GM21390 (cell line): ENCODE results near the gene DKC1.
"Not testable (repeated sequence)": the region's sequence is repeated elsewhere in the genome, so short reads cannot be mapped to it uniquely, and the experiment has no call there.

Experiments
- ATAC-seq: cut with Tn5 transposase; IDR thresholded peaks from one replicate; pipeline ENCODE4 v1.9.1; 2021; ENCODE audit not compliant: unreplicated experiment

The DKC1 gene

GRCh38 chrX:154785716-154786115 is 23.1 kb downstream of the DKC1 start:
- no peak for ATAC-seq

GRCh38 chrX:154791467-154791866 is 28.8 kb downstream of the DKC1 start:
- no peak for ATAC-seq

GRCh38 chrX:154791939-154792338 is 29.3 kb downstream of the DKC1 start:
- ATAC-seq: no peak

GRCh38 chrX:154793084-154793795 is 30.6 kb downstream of the DKC1 start:
- ATAC-seq: no peak

DNA sequence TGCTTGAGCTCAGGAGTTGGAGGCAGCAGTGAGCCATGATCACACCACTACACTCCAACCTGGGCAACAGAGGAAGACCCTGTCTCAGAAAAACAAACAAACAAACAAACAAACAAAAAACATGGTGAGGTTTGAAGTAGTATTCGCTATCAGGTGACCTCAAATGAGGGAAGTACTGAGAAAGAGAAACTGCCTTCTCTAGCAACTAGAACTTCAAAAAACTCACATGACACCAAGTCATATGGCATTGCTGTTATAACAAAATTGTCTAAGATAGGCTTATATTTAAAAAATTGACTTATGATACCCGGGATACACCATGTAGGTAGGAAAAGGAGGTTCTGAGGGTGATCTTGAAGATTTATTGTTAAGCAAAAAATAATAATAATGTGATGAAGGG is 32.4 kb downstream of the DKC1 start:
- ATAC-seq: no peak

- ATAC-seq: no peak
Observed at GRCh38 chrX:154797006-154797405, 34.3 kb downstream of the DKC1 start.

DNA sequence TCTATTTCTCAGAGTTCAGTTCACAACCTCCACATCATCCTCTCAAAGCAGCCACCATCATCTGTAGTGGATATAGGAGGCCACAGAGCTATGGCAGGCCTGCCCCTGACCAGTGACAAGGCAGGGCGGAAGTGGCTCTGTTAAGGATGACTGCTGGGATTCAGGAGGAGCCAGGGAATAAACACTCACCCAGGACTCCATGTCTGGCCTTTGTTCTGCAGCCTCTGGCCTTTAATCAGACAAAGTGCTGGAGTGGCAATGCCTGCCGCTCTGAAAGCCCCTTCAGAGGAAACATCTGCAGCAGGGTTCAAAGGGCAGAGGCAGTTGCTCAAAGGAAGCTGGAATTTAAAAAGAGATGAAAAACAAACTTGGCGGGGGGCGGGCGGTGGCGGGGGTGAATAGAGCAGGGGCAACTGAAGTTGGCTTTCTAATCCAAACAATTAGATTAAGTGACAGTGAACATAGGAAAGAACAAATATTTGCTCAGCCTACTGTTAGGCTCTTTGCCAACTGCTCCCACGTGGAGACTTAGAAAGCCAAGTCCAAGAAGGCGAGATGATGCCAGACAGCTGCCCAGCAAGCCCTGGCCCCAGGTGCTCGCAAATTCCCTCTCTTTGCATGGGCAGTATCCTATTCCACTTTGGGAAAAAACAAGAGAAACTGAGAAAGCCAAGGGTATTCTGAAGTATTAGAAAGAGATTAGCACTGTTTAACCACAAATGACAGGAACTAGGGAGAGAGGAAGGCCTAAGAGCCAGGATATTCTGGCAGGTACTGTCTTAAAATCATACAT is 37.1 kb downstream of the DKC1 start:
- ATAC-seq: no peak

GRCh38 chrX:154800478-154801210 is 38.0 kb downstream of the DKC1 start:
- ATAC-seq: no peak

- ATAC-seq: no peak
Observed at GRCh38 chrX:154802947-154803346, 40.3 kb downstream of the DKC1 start.

DNA sequence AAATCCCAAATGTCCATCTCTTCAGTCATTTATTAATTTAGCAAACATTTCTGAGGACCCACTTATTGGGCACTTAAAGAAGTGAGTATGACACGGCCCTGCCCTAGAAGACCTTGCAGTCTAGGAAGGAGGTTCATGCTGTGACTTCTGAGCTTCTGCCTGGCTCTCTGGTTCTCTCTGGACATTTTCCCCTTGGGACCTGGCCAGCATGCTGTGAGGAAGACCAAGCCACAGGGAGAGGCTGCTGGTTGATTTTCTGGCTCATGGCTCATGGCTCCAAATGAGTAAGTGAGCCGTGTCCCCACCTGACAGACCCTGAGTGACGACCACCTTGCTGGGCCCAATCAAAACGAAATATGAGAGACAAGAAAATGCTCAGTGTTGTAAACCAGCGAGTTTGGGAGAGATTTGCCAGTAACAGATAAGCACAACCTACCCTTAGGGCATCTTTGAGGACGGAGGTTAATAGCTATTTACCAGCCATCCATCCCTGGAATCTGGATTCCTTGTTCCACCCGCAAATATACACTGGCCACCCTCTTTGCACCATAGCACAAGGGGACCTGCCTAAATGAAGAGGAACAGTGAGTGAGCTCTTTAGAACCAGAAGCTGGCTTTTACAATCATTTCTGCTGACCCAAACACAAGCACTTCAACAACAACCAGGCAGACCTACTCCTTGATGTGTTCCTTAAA is 41.7 kb downstream of the DKC1 start:
- no peak for ATAC-seq

GRCh38 chrX:154804957-154805695 is 42.5 kb downstream of the DKC1 start, which contains the start of gene MPP1:
MPP1 (minus strand) TSS chrX:154805485; CDS start chrX:154805373, 112 bp downstream.
- peak; percentile 93 for ATAC-seq

DNA sequence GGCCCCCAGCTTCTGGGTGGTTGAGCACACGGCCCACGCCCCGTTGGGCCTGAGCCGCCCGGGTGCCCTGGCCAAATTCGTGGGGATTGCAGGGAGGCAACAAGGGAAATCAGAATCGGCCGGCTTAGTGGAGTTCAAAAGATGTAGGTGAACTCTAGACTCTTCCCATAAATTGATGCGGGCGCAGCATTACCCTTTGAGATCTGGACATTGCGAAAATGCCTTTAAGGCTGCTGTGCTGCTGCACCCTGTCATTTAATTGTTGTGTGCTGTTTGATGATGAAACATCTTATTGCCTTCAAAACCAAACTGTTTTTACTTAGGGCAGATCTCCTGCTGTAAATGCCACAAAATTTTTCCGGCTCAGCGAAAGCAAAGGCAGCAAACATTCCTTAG is 43.0 kb downstream of the DKC1 start:
- ATAC-seq: no peak

- no peak for ATAC-seq
Observed at GRCh38 chrX:154806837-154807501, 44.3 kb downstream of the DKC1 start.

GRCh38 chrX:154809939-154810665 is 47.4 kb downstream of the DKC1 start:
- no peak for ATAC-seq

DNA sequence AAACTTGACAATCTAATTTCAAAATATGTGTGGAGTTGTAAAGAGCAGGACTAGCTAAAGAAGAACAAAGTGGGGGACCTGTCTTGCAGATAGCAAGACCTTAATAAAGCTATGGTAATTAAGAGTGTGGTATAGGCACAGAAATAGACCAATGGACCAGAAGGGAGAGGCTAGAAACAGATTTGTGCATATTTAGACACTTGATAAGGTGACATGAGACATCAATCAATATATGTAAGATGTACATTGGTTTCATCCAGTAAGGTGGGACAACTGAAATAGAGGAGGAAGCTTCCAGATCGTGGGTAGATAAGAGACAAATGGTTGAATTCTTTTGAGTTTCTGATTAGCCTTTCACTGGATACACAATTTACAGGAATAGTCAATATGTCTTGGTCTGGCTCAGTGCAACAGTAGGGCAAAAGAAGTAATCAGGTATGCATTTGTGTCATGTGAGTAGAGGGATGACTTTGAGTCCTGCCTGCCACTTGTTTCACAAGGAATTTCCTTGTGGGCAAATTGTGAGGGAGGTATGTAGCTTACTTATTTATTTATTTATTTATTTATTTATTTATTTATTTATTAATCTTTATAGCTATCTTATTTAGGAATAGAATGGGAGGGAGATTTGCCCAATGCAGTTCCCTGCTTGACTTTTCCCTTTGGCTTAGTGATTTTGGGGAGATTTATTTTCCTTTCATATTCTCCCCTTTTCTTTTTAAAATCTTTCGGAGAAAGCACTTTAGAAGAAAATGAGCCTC is 49.9 kb downstream of the DKC1 start:
- no peak for ATAC-seq

- no peak for ATAC-seq
Observed at GRCh38 chrX:154813801-154814200, 51.1 kb downstream of the DKC1 start.

- ATAC-seq: no peak
Observed at GRCh38 chrX:154815274-154815818, 52.7 kb downstream of the DKC1 start.

GRCh38 chrX:154816326-154816898 is 53.7 kb downstream of the DKC1 start:
- ATAC-seq: not testable (repeated sequence)
